ENCODE results near the gene DNMT3B.

- no peak for TF ChIP-seq CTCF (conservative IDR thresholded peaks at IDR 0.05; ENCODE audit: low read depth in 2 of 2)
- TF ChIP-seq ZNF331 (CRISPR knock-in tag; IDR thresholded peaks at IDR 0.05; ENCODE audit: low read depth): no peak
- no peak for TF ChIP-seq STAT1 (IDR thresholded peaks at IDR 0.05; ENCODE audit: unreplicated experiment)
- TF ChIP-seq EZH2 (IDR thresholded peaks at IDR 0.05; ENCODE audit: low read depth, unreplicated experiment): no peak
- TF ChIP-seq POLR2AphosphoS5 (IDR thresholded peaks at IDR 0.05; ENCODE audit: low read depth): no peak
- TF ChIP-seq REST (IDR thresholded peaks at IDR 0.05; ENCODE audit: unreplicated experiment): no peak
- TF ChIP-seq EZH2phosphoT487 (IDR thresholded peaks at IDR 0.05; ENCODE audit: unreplicated experiment): no peak
- no peak for TF ChIP-seq ZNF114 (CRISPR knock-in tag; IDR thresholded peaks at IDR 0.05)
- no peak for TF ChIP-seq CREB1 (CRISPR knock-in tag; IDR thresholded peaks at IDR 0.05; ENCODE audit: low read depth)
- TF ChIP-seq JUNB (IDR thresholded peaks at IDR 0.05; ENCODE audit: unreplicated experiment): no peak
- no peak for TF ChIP-seq ZNF462 (CRISPR knock-in tag; IDR thresholded peaks at IDR 0.05)
Observed at GRCh38 chr20:32727683-32728082, 34.5 kb upstream of the DNMT3B start.

Measured in GM23338 (cell line).